ENCODE measurements around the gene KRT31. TPM values are rescaled to one million over a fixed set of nuclear protein-coding genes. Genes with fewer than 3 reads are reported as not detected.

The KRT31 gene
- total and polyA plus RNA-seq, 2 of the 8 experiments (the other 6 are each of a cell fraction or from before 2014, with no cell fraction given): not detected

DNA sequence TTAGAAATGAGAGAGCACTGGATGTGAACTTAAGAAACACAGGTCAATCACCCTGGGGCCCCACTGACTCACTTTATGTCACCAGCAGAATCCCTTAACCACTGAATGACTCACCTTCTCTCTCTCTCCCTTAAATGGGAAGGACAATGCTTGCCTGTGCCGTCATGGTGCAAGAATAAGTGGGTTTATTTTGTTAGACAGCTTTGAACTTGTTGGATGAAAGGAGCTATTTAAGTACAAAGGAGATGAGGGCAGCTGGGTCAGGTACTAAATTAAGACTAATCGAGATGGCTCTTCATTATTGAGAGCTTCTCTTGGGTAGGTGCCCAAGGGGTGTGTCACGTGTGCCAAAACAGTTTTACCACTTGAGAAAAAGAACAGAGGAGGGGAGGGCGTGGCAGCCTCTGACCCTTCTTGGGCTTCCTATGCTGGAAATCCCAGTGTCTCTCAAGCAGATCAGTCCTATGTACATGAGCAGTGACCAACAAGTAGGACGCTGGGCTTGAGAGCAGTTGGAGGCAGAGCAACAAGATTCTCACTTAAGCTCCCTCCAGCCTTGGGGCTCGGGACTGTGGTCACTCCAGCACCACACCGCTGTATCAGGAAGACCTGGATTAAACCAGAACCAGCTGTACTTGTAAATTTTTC, 6.7 kb upstream of the KRT31 start (continued):
- no peak for TF ChIP-seq KDM5A (IDR thresholded peaks at IDR 0.05; ENCODE audit: low read length)
- no peak for TF ChIP-seq POLR2AphosphoS5 (IDR thresholded peaks at IDR 0.05; ENCODE audit: low read depth, low read length)
- no peak for TF ChIP-seq EGR1 (IDR thresholded peaks at IDR 0.05; ENCODE audit: borderline replicate concordance, low read depth, low read length)
